ENCODE results near the gene EME1.

GRCh38 chr17:50370052-50370451, 3.0 kb upstream of the EME1 start:
- TF ChIP-seq CTCF (conservative IDR thresholded peaks at IDR 0.05; ENCODE audit: low read depth, low read length) (no peak), EZH2 (IDR thresholded peaks at IDR 0.05; ENCODE audit: low read length, unreplicated experiment) (no peak), EZH2phosphoT487 (IDR thresholded peaks at IDR 0.05; ENCODE audit: borderline replicate concordance, low read length) (no peak)
